Measurements from ENCODE around the gene CHRNA5.

GRCh38 chr15:78551902-78552301, 13.4 kb upstream of the CHRNA5 start:
- no peak for TF ChIP-seq CTCF (IDR thresholded peaks at IDR 0.05; ENCODE audit: poor library complexity)
- no peak for TF ChIP-seq EZH2 (IDR thresholded peaks at IDR 0.05; ENCODE audit: borderline replicate concordance)

Data from hepatocyte (in vitro differentiated cells).